ENCODE data around the gene RREB1.
"Not testable (repeated sequence)": the region's sequence is repeated elsewhere in the genome, so short reads cannot be mapped to it uniquely, and the experiment has no call there.

RREB1 gene

DNA sequence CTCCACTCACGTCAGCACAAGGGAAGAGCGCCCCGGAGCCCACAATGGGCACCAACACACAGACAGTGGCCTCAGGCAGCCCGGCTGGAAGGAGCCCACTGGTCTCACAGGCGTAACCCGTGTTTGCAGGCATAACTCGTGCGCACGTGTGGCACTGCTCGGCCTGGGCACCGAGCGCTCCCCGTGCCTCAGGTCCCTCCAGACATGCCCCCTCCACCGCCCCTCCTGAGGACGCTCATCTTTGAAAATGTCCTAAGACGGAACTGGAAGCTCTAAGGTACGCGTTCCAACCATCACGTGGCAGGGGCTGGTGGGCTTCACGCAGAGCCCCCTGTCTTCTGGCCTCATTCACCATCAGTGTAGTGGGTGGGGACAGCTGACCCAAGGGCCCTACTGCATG is 160.6 kb downstream of the RREB1 start:
- no peak for DNase-seq

- DNase-seq, result no peak
These were observed 161.2 kb downstream of the RREB1 start for GRCh38 chr6:7268816-7269555.

- DNase-seq, result no peak
These were observed 162.1 kb downstream of the RREB1 start for GRCh38 chr6:7269816-7270215.

DNA sequence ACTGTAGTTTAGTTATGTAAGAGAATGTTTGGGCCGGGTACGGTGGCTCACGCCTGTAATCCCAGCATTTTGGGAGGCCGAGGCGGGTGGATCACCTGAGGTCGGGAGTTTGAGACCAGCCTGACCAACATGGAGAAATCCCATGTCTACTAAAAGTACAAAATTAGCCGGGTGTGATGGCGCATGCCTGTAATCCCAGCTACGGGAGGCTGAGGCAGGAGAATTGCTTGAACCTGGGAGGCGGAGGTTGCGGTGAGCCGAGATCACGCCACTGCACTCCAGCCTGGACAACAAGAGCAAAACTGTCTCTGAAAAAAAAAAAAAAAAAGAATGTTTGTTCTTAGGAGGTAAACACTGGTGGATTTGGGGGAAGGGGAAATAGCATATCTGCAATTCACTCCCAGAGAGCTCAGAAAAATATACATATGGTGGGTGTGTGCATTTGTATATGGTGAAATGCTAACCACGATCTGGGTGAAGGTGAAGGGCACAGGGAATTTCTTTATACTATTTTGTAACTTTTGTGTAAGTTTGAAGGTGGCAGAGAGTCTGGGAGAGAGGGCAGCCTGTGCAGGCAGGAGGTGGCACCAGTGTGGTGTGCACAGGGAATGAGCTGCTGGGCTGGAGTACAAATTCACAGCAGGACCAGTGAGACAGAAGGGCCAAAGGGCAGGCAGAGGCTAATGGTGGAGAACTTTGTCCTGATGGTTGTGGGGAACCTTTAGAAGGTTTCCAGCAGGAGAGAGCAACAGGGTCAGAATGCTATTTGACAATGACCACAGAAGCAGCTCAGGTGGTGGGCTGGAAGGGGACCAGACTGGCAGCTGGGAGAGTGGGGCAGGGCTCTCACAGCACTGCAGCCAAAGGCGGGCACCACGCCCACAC is 162.8 kb downstream of the RREB1 start:
- DNase-seq, result no peak

- no peak for DNase-seq
These were observed 163.4 kb downstream of the RREB1 start for GRCh38 chr6:7271205-7271534.

GRCh38 chr6:7273709-7274108 is 165.9 kb downstream of the RREB1 start:
- DNase-seq, result no peak

DNA sequence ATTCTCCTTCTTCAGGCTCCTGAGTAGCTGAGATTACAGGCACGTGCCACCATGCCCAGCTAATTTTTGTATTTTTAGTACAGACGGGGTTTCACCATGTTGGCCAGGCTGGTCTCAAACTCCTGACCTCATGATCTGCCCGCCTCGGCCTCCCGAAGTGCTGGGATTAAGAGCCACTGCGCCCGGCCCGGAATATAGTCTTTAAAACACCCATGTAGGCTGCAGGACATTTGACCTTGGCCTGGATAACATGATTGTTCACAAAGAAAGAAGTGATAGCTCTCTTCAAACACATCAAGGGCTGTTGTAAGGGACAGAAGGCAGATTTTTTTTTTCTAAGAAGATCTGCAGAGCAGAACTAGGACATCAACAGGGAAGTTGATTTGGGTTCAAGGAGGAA is 166.8 kb downstream of the RREB1 start:
- not testable (repeated sequence) for DNase-seq

- DNase-seq, result no peak
These were observed 168.4 kb downstream of the RREB1 start for GRCh38 chr6:7276199-7276524.

GRCh38 chr6:7282097-7282906 is 174.5 kb downstream of the RREB1 start:
- DNase-seq, result no peak

GRCh38 chr6:7283676-7284075 is 175.9 kb downstream of the RREB1 start:
- DNase-seq, result no peak

GRCh38 chr6:7285416-7285815 is 177.7 kb downstream of the RREB1 start:
- no peak for DNase-seq

DNA sequence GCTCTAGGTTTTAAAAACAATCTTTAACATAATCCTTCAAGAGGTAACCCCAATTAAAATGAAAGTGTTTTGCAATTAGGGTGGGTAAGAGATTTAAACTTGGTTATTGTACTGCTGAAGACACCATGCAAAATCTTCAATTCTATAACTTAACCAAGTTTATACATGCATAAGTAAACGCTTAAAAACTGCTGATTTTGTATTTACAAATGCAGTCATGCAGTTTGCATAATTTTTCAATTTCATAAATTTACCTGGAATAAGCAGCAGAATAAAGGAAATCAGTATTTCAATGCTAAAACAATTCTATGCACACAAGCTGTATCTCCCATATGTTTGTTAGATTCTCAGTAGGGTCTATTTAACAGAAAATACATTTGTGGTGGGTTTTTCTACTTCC is 182.3 kb downstream of the RREB1 start:
- DNase-seq, result no peak

- no peak for DNase-seq
These were observed 185.0 kb downstream of the RREB1 start for GRCh38 chr6:7292596-7293255.

DNA sequence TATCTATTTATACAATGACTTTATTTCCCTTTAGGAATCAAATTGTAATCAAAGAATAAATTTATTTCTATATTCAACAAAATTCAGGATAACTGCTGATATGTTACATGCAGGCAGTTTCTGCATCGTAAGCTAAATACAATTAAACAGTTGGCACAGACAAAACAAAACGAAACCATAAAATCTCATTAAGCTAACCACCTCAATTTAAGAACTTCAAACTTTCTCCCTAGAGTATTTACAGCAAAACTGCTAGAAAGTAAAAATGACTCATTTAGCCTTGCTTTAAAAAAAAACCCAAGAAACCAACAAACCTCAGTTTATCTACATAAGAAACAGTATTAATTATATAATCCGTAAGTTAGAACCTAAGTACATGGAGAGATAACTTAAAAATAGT is 188.2 kb downstream of the RREB1 start:
- no peak for DNase-seq

DNA sequence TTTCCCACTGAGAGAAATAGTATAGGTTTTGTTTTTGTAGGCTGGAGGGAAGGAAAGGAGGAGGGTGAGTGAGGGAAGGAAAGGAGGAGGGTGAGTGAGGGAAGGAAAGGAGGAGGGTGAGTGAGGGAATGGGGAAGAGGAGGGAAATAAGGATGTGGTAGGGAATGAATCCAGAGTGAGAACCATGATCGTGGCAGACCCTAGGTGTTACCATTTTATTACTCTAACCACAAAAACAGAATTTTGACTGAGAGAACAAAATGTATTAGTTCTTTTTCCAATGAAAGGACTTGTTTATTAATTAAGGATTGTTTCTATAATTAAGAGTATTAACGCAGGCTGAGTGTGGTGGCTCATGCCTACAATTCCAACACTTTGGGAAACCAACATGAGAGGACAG is 188.8 kb downstream of the RREB1 start:
- no peak for DNase-seq

GRCh38 chr6:7298113-7298512 is 190.4 kb downstream of the RREB1 start:
- DNase-seq, result no peak

- no peak for DNase-seq
These were observed 193.2 kb downstream of the RREB1 start for GRCh38 chr6:7300926-7301325.

Measured in cortex of kidney (tissue), 1 donor.